IPS-20b (cell line): ENCODE results near the gene CAB39L.

Experiments used
- H3K27ac ChIP-seq: one replicate; pipeline ENCODE4 v1.5.1; 2013; ENCODE audit warnings: low read length
- H3K27me3 ChIP-seq: 2 replicates; pipeline ENCODE4 v1.6.1; 2013; ENCODE audit warnings: mild to moderate bottlenecking, low read length, inconsistent platforms; ENCODE audit not compliant: insufficient read depth
- H3K36me3 ChIP-seq: 2 replicates; pipeline ENCODE4 v1.6.1; 2013; ENCODE audit warnings: low read depth, mild to moderate bottlenecking, inconsistent platforms, low read length, moderate library complexity; ENCODE audit not compliant: insufficient read depth
- H3K4me1 ChIP-seq: 2 replicates; pipeline ENCODE4 v1.6.1; 2013; ENCODE audit warnings: mild to moderate bottlenecking, control low read depth, inconsistent platforms, low read length, moderate library complexity; ENCODE audit not compliant: insufficient read depth
- H3K4me3 ChIP-seq: 2 replicates; pipeline ENCODE4 v1.5.1; 2013; ENCODE audit warnings: mild to moderate bottlenecking, low read length, inconsistent platforms
- H3K9ac ChIP-seq: 2 replicates; pipeline ENCODE4 v1.6.1; 2013; ENCODE audit warnings: low read depth, mild to moderate bottlenecking, inconsistent platforms, low read length, moderate library complexity
- H3K9me3 ChIP-seq: 2 replicates; pipeline ENCODE4 v1.6.1; 2013; ENCODE audit warnings: mild to moderate bottlenecking, low read depth, low read length, inconsistent platforms; ENCODE audit not compliant: insufficient read depth

The CAB39L gene

GRCh38 chr13:49366841-49367240, 77.0 kb downstream of the CAB39L start:
- Histone ChIP-seq H3K9ac (no peak overlapping the region), H3K27me3 (no peaks in the 10 kb centered on the region), H3K4me3 (no peak overlapping the region), H3K9me3 (no peaks in the 10 kb centered on the region), H3K27ac (no peak overlapping the region), H3K36me3 (no peaks in the 10 kb centered on the region), H3K4me1 (peaks cover 18% of the 10 kb centered on the region)

DNA sequence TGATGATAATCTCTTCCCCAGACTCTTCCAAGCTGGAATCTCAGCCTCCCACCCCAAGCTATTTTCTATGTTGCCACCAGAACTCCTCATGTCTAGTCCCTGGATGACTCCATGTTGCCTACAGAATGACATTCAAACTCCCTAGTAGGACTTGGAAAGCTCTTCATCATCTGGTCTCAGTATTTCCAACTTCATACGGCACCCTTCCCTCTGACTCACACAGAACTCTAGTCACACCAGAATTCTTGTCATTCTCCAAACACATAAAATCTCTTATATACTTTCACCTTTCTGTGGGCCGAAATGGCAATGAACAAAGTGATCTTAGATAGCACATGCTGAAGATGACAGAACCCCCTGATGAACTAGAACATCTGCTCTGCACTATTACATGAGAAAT, 86.2 kb downstream of the CAB39L start:
- Histone ChIP-seq H3K9ac (no peak overlapping the region), H3K27me3 (no peaks in the 10 kb centered on the region), H3K4me3 (no peak overlapping the region), H3K27ac (no peak overlapping the region), H3K9me3 (no peaks in the 10 kb centered on the region), H3K4me1 (no peaks in the 10 kb centered on the region), H3K36me3 (no peaks in the 10 kb centered on the region)

GRCh38 chr13:49356223-49356622, 87.6 kb downstream of the CAB39L start:
- H3K27ac ChIP-seq = no peak overlapping the region

GRCh38 chr13:49354719-49355118, 89.1 kb downstream of the CAB39L start:
- no peak overlapping the region for H3K4me3 ChIP-seq
- H3K27me3 ChIP-seq = no peaks in the 10 kb centered on the region
- no peaks in the 10 kb centered on the region for H3K9me3 ChIP-seq
- H3K9ac ChIP-seq = no peak overlapping the region
- H3K27ac ChIP-seq = no peak overlapping the region
- no peaks in the 10 kb centered on the region for H3K4me1 ChIP-seq
- H3K36me3 ChIP-seq = no peaks in the 10 kb centered on the region

More at GRCh38 chr13:49356223-49356622, 87.6 kb downstream of the CAB39L start:
- Histone ChIP-seq H3K27me3 (no peaks in the 10 kb centered on the region), H3K4me1 (no peaks in the 10 kb centered on the region), H3K9me3 (no peaks in the 10 kb centered on the region), H3K9ac (no peak overlapping the region), H3K36me3 (no peaks in the 10 kb centered on the region), H3K4me3 (no peak overlapping the region)

DNA sequence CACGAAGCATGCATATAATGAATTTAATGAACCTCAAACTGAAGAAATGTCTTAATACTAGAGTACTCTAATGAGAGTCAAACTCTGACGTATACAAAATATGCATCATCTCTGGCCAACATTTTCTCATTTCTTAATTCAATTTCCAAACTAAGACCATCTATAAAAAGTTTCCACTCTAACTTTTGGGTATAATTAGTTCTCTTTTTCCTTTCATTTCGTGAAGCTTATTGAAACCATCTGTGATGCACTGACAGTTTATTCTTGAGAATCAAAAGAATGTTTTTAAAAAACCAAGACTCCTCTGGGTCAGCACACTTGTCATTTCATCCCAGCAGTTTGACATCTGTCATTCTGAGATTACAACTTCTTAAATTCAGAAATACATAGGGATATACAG, 90.0 kb downstream of the CAB39L start:
- no peaks in the 10 kb centered on the region for H3K9me3 ChIP-seq
- no peaks in the 10 kb centered on the region for H3K27me3 ChIP-seq
- H3K36me3 ChIP-seq = no peaks in the 10 kb centered on the region
- H3K9ac ChIP-seq = no peak overlapping the region
- H3K4me3 ChIP-seq = no peak overlapping the region
- no peaks in the 10 kb centered on the region for H3K4me1 ChIP-seq
- H3K27ac ChIP-seq = no peak overlapping the region

DNA sequence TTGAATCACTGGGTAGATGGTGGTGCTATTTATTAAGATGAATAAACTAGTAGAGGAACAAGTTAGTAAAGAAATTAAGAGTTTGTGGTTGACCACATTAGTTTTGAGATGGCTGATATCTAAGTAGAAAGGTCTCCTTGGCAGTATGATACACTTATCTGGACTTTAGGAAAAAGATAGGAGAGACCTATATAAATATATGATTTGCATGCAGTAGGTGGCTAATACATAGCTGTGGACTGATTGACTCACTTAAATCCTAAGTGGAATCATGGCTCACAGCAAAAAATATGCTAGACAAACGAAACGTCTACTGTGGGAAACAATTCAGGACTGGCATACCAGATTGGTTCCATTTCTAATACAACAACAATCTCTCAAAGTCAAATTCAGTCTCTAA, 92.0 kb downstream of the CAB39L start:
- H3K4me1 ChIP-seq = no peaks in the 10 kb centered on the region
- H3K27ac ChIP-seq = no peak overlapping the region
- no peak overlapping the region for H3K4me3 ChIP-seq
- no peaks in the 10 kb centered on the region for H3K27me3 ChIP-seq
- no peak overlapping the region for H3K9ac ChIP-seq
- H3K36me3 ChIP-seq = no peaks in the 10 kb centered on the region
- H3K9me3 ChIP-seq = no peaks in the 10 kb centered on the region

DNA sequence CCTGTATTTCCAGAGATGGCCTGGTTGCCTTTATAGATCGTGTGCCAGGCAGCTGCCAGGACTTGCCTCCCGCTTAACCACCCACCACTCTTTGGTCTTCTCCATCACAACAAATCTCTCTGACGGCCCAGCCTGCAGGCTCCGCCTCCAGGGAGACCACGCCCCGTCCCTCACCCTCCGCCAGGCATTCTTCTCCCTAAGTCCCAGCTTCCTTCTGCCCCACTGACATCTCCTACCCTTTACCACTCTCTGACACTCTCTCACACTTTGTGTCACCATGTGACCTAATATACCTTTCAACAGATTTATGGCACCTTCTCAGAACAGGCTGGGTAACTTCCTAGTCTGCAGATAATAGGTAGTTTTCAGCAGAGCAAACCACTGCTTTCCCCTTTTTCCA, 95.1 kb downstream of the CAB39L start:
- Histone ChIP-seq H3K4me3 (no peak overlapping the region), H3K27ac (no peak overlapping the region), H3K27me3 (no peaks in the 10 kb centered on the region), H3K9ac (no peak overlapping the region), H3K4me1 (no peaks in the 10 kb centered on the region), H3K36me3 (no peaks in the 10 kb centered on the region), H3K9me3 (no peaks in the 10 kb centered on the region)

DNA sequence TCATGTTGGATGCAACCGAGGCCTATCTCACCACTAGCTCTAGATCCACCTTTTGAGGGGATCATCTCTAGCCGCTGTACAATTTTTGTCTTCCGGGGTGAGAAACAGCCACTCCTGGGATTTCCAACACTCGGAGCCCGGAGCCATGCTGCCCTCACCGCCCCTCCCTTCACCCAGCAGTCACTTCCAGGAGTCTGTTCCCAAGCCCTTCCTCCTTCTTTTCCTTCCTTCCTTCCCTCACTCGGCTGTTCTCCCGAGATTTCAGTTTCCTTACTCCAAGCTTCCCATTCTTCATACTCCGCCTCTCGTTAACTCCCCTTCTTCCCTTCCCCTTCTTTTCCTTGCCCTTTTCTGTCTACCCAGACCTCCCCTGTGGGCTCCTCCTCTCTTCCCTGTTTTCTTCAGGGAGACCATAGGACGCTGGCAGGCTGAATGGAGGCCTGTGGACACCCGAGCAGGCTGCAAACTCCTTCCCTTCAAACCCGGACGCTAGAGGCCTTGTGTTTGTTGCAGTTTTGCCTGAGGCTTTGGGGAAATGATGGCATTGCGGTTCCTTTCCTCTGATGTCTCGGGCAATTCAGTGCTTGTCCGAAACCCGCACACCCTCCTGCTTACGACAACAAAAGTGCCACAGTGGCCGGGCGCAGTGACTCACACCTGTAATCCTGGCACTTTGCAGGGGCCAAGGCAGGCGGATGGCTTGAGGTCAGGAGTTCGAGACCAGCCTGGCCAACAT, 96.0 kb downstream of the CAB39L start:
- H3K36me3 ChIP-seq = no peaks in the 10 kb centered on the region
- no peaks in the 10 kb centered on the region for H3K27me3 ChIP-seq
- no peak overlapping the region for H3K27ac ChIP-seq
- no peaks in the 10 kb centered on the region for H3K9me3 ChIP-seq
- no peaks in the 10 kb centered on the region for H3K4me1 ChIP-seq
- no peak overlapping the region for H3K9ac ChIP-seq
- H3K4me3 ChIP-seq = no peak overlapping the region

DNA sequence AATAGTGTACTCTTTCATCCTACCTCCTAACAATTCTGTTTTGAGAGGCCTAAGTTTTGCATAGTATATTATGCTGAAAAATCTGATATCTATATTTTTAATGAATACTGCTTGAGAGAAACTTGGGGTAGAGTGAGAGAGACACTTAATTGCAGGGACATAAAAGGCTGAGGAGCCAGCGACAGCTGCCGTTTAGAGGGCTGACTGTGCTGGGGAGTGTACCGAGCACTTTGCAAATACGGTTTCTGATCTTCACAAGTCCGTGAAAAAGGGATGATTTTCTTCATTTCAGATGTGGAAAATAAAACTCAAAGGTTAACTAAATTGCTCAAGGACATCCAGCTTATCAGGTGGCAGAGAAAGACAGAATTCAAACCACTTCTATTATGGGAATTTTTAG, 97.4 kb downstream of the CAB39L start:
- Histone ChIP-seq H3K9ac (no peak overlapping the region), H3K27ac (no peak overlapping the region)

DNA sequence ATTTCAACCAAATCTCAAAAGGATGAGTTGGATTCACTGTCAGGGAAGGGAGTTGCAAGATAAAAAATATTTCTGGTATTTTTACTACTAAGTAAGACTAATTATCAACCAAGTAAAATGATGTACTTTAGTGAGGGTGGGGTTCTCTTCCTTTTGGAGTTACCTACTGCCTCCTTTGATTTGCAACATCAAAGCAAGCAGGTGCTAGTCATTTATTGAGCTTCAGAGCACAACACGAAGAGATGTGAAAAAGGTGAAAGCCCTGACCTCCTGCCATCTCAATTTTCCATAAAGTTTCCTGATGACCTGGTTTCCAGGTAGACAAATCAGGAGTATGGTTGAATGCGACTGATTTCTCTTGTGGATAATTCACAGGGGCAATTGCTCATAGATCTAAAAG, 100.1 kb downstream of the CAB39L start:
- no peak overlapping the region for H3K4me3 ChIP-seq
- H3K4me1 ChIP-seq = no peaks in the 10 kb centered on the region
- no peaks in the 10 kb centered on the region for H3K27me3 ChIP-seq
- H3K9ac ChIP-seq = no peak overlapping the region
- no peaks in the 10 kb centered on the region for H3K36me3 ChIP-seq
- no peak overlapping the region for H3K27ac ChIP-seq
- no peaks in the 10 kb centered on the region for H3K9me3 ChIP-seq

More for the DNA sequence above, 97.4 kb downstream of the CAB39L start:
- H3K4me3 ChIP-seq = no peak overlapping the region
- no peaks in the 10 kb centered on the region for H3K27me3 ChIP-seq
- no peaks in the 10 kb centered on the region for H3K36me3 ChIP-seq
- H3K9me3 ChIP-seq = no peaks in the 10 kb centered on the region
- no peaks in the 10 kb centered on the region for H3K4me1 ChIP-seq

- Histone ChIP-seq H3K9ac (no peak overlapping the region), H3K4me3 (no peak overlapping the region), H3K4me1 (no peaks in the 10 kb centered on the region), H3K27me3 (no peaks in the 10 kb centered on the region), H3K9me3 (no peaks in the 10 kb centered on the region), H3K27ac (no peak overlapping the region), H3K36me3 (no peaks in the 10 kb centered on the region)
These were observed 100.6 kb downstream of the CAB39L start for GRCh38 chr13:49343255-49343654.

DNA sequence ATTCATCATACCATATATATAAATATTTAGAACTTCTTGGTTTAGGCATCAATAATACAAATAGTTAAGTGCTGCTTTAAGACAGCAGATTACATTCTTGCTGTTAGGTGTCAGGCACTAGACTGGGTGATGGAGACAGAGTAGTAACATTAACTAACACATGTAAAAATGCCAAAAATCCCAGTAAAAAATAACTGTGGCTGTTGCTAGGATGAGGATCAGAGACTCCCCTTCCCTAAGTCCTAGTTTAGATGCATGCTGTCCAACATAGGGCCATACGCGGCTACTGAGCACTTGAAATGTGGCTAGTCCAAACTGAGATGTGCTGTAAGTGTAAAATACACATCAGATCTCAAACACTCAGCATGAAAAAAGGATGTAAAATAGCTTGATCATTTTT, 101.4 kb downstream of the CAB39L start:
- no peak overlapping the region for H3K9ac ChIP-seq
- no peaks in the 10 kb centered on the region for H3K36me3 ChIP-seq
- no peaks in the 10 kb centered on the region for H3K27me3 ChIP-seq
- H3K4me3 ChIP-seq = no peak overlapping the region
- H3K9me3 ChIP-seq = no peaks in the 10 kb centered on the region
- no peak overlapping the region for H3K27ac ChIP-seq
- no peaks in the 10 kb centered on the region for H3K4me1 ChIP-seq
